Hippocampal formation (tissue), 2 donors: Measurements from ENCODE around the gene SLC51A.
"Not testable (repeated sequence)": the region's sequence is repeated elsewhere in the genome, so short reads cannot be mapped to it uniquely, and the experiment has no call there.

Experiments used
- DNase-seq, 2 donors: peaks; one replicate each; lab custom pipeline; 2025; lab: John Stamatoyannopoulos, UW

Gene SLC51A

GRCh38 chr3:196216089-196216564, at the start of gene SLC51A:
Gene SLC51A (plus strand): TSS chr3:196216534. CDS start chr3:196216713, 179 bp downstream.
- no peak for DNase-seq

- no peak for DNase-seq
Measured at GRCh38 chr3:196166741-196167140, 49.6 kb upstream of the SLC51A start.

GRCh38 chr3:196168808-196169391, 47.4 kb upstream of the SLC51A start:
- DNase-seq: no peak

DNA sequence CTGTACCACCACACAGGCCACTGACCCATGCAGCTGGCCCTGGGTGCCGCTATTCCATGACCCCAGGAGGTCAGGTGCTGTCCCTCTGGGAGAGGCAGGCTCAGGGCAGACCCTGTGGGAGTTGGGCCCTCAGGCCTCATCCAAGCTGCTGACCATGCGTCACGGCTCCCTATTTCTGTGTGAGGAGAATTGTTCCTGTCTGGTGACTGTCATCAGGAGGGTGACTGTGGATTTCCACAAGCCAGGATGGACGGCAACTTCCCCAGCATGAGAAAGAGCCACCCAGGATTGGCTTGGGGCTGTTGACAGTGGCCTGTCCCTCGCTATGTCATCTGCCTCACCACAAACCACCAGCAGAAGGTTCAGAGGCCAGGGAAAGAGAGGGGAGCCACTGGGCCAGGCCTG, 46.5 kb upstream of the SLC51A start:
- no peak for DNase-seq

DNA sequence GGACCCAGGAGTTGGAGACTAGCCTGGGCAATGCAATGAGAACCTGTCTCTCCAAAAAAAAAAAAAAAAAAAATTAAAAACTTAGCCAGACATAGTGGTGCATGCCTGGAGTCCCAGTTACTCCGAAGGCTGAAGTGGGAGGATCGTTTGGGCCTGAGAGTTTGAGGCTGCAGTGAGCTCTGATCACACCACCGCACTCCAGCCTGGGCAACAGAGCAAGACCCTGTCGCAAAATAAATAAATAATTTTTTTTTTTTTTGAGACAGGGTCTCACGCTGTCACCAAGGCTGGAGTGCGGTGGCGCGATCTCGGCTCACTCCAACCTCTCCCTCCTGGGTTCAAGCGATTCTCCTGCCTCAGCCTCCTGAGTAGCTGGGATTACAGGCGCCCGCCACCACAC, 46.0 kb upstream of the SLC51A start:
- not testable (repeated sequence) for DNase-seq

DNA sequence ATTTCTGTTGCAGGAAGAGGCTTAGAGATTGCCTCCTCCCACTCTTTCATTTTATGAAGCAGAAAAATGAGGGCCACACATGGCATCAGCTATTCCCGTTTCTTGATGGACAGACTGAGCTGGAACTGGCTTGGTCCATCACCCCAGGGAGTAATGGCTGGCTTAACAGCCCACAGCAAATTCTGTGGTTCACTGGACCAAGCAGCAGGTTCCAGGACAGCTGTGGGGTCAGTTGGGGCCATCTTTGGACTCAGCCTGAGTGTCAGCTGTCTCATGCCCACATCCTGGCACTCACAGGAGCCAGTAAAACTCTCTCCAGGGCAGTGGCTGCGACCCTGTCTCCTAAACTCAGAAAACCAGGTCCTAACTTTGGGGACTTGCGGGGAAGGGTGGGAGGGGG, 41.7 kb upstream of the SLC51A start:
- no peak for DNase-seq

DNA sequence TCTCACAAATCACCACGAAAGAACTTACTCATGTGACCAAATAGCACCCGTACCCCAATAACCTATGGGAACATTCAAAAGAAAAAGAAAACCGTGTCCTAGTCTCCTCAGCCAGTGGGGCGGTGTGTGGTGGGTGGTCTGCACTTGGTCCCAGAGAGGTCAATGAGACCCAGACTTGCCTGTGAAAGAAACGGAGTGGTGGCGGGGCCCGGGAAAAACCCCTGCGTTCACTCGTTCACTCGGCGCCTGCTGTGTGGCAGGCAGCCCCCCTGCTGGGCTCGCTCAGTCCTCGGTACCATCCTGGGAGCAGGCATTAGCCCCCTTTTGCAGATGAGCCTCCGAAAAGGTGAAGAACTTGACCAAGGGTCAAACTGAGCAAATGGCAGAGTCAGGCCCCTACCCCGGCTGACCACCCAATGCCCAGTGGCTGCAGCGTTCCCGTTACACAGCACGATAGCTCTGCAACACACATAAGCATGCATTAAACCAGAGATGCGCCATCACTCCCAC, 41.2 kb upstream of the SLC51A start:
- DNase-seq: no peak

DNA sequence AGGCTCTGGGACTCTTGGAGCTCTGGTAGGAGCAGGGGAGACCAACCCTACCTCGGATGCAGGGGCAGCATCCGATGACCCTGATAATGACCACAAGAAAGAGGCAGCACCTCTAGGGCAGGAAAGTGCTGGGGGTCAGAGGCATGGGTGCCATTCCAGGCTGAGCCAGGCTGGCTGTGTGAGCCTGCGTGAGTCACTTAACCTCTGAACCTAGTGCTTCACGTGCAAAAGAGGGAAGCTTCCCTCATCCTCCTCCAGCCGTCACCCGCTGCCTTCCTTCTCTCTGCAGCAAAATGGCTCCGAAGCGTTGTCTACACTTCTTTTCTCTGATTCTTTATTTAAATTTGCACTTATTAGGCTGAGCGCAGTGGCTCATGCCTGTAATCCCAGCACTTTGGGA, 40.6 kb upstream of the SLC51A start:
- no peak for DNase-seq

DNA sequence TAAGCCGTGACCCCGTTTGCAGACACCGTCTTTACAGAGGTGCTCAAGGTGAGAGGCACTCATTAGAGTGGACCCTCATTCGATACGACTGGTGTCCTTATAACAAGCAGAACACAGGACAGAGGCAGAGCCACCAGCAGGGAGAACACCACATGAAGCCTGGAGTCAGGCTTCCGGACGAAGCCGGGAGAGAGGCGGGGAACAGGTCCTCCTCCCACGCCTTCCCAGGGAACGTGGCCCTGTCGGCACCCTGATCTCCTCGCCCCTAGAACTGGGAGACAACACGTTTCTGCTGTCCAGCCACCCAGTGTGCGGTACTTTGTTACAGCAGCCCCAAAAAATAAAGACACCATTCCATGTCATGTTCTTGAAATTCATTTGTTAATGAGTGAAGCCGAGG, 38.8 kb upstream of the SLC51A start:
- DNase-seq: no peak

GRCh38 chr3:196177967-196178366, 38.4 kb upstream of the SLC51A start:
- no peak for DNase-seq

DNA sequence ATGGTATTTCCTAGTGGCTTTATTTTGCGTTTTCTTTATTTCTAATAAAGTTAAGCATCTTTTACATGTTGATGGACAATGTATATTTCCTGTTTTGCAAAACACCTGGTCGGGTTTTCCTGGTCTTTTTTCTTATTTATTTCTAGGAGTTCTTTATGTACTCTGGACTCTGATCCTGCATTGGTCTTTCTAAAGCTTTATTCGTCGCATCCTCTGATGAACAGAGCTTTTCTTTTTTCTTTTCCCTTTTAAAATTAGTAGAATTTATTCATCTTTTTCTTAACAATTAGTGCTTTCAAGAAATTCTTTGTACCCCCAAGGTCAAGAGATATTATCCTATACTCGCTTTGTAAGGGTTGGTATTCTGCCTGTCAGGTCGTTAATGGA, 37.3 kb upstream of the SLC51A start:
- no peak for DNase-seq

GRCh38 chr3:196179380-196180308, 36.7 kb upstream of the SLC51A start:
- DNase-seq: peak; percentile 62 to 88

- no peak for DNase-seq
Measured at GRCh38 chr3:196180346-196180745, 36.0 kb upstream of the SLC51A start.

GRCh38 chr3:196181127-196181546, 35.2 kb upstream of the SLC51A start:
- DNase-seq: no peak

- DNase-seq: not testable (repeated sequence)
Measured at GRCh38 chr3:196184169-196184432, 32.2 kb upstream of the SLC51A start.

- no peak for DNase-seq
Measured at GRCh38 chr3:196184881-196185280, 31.5 kb upstream of the SLC51A start.

- DNase-seq: peak in 1 of 2 donors; percentile 38
Measured at GRCh38 chr3:196186651-196187573, 29.4 kb upstream of the SLC51A start.

GRCh38 chr3:196189566-196190347, 26.6 kb upstream of the SLC51A start:
- peak in 1 of 2 donors; percentile 26 for DNase-seq

- DNase-seq: no peak
Measured at GRCh38 chr3:196192036-196192523, 24.3 kb upstream of the SLC51A start.

GRCh38 chr3:196192524-196193051, 23.7 kb upstream of the SLC51A start:
- DNase-seq: no peak
